DMS53 treated with DMSO at 0.1 percent for 48 hours (cell line): ENCODE results near the gene DOCK3.
"Not testable (repeated sequence)": the region's sequence is repeated elsewhere in the genome, so short reads cannot be mapped to it uniquely, and the experiment has no call there.

Source experiments
- DNase-seq: peaks from one replicate; lab custom pipeline; 2025; ENCODE audit not compliant: unreplicated experiment; lab: John Stamatoyannopoulos, UW

DOCK3 gene

DNA sequence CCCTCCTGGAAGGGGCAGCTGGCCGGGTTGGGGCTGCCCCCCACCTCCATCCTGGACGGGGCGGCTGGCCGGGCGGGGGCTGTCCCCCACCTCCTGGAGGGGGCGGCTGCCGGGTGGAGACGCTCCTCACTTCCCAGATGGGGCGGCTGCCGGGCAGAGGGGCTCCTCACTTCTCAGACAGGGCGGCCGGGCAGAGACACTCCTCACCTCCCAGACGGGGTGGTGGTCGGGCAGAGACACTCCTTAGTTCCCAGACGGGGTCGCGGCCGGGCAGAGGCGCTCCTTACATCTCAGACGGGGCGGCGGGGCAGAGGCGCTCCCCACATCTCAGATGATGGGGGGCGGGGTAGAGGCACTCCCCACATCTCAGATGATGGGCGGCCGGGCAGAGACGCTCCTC lies 129.1 kb downstream of the DOCK3 start:
- DNase-seq: not testable (repeated sequence)

DNA sequence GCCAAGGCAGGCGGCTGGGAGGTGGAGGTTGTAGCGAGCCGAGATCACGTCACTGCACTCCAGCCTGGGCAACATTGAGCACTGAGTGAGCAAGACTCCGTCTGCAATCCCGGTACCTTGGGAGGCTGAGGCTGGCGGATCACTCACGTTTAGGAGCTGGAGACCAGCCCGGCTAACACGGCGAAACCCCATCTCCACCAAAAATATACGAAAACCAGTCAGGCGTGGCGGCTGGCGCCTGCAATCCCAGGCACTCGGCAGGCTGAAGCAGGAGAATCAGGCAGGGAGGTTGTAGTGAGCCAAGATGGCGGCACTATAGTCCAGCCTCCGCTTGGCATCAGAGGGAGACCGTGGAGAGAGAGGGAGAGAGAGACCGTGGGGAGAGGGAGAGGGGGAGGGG lies 129.6 kb downstream of the DOCK3 start:
- DNase-seq: not testable (repeated sequence)

DNA sequence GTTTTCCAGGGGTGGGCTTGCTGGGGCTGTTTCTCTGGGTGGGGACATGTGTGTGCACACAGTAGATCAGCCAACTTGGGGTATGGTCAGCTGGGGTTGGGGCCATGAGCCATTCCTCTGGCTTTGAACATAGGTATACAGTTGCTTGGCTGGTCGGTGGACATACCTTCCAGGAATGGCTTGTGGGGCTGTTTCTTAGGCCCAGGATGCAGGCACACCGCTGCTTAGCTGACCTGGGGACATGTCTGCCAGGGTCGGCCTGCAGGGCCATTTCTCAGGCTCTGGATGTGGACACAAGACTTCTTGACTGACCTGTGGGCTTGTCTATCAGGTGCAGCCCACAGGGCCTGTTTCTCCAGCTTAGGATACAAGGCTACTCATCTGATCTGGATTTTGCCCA lies 130.6 kb downstream of the DOCK3 start:
- no peak for DNase-seq

DNA sequence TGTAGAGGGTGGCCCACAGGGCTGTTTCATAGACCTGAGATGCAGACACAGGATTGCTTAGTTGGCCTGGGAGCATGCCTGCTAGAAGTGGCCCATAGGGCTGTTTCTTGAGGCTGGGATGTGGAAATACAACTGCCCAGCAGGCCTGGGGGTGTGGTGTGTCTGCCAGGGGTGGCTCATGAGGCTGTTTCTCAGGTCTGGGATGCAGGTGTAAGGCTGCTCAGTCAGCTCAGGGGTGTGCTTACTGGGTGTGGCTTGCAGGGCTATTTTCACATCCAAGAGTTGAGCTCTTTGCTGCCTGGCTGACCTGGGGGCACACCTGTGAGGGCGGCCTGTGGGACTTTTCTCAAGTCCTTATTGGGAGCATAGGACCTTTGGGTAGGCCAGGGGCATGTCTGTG lies 131.3 kb downstream of the DOCK3 start:
- no peak for DNase-seq

DNA sequence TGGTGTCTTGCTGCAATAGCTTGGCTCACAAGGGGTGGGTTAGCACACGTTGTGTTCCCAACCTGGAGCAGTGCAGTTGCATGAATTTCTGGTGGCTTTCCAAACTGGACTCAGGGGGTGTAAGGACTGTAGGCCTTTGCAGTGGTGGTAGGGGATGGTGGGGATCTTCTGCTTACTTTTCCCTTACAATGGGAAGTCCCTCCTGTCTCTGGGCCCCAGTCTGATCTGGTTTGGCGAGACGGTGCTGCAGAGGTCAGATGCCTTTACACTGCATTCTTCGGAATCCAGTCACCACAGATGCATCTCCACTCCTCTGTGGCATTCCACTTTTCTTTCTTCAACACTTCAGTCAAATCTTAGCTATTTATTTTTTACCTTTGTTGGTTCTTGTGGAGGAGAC lies 132.1 kb downstream of the DOCK3 start:
- DNase-seq: no peak

DNA sequence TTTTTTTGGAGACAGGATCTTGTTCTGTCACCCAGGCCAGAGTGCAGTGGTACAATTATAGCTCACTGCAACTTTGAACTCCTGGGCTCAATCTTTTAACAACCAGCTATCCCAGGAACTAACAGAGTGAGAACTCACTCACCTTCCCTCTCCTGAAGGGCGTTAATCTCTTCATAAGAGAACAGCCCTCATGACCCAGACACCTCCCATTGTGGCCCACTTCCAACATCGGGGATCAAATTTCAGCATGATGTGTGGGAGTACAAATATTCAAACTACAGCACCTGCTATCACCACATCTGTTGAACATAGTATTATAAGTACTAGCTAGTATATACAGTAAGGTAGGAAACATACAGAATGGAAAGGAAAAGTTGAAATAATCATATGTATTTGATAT lies 132.5 kb downstream of the DOCK3 start:
- DNase-seq: peak; percentile 33

DNA sequence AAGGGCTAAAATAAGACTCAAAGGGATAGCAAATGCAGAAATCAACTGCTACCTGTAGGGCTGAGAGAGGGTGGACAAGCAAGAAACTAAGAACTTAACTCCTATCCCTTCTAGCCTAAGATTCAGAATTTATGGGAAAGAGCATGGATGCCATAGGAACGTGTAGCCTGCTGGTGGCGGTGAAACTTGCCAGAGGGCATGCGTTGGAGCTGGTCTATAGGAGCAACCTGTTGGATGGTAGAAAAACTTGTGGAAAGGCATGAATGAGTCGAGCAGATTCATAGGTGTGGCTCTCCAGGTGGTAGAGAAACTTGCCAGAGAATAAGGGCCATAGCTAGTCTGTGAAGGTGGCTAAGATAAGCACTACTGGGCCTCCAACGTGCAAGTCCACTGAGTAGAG lies 137.2 kb downstream of the DOCK3 start:
- no peak for DNase-seq

DNA sequence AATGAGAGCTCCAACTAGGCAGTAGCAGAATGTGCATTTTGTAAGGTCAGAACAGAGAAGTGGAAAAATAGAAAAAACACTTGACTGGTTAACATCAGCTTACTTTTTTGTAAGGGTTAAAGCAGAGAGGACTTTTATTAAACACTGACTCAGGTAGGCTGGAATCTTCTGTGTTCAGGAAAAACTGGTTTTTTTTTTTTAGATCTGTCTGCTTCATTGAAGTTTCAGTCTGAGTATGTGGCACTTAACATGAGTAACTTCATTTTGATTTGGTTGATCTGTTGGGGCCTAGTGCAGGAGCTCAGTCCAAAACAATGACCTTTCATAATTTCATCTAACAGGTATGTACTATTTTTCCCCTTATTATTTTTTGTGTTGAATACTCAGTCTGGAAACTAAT lies 141.1 kb downstream of the DOCK3 start:
- DNase-seq: no peak

DNA sequence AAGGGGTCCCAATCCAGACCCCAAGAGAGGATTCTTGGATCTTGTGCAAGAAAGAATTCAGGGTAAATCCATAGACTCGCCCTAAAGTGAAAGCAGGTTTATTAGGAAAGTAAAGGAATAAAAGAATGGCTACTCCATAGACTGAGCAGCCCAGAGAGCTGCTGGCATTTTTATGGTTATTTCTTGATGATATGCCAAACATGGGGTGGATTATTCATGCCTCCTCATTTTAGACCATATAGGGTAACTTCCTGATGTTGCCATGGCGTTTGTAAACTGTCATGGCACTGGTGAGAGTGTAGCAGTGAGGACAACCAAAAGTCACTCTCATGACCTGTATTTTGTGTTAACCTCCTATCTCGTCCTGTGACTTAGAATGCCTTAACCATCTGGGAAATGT lies 142.2 kb downstream of the DOCK3 start:
- DNase-seq: no peak

DNA sequence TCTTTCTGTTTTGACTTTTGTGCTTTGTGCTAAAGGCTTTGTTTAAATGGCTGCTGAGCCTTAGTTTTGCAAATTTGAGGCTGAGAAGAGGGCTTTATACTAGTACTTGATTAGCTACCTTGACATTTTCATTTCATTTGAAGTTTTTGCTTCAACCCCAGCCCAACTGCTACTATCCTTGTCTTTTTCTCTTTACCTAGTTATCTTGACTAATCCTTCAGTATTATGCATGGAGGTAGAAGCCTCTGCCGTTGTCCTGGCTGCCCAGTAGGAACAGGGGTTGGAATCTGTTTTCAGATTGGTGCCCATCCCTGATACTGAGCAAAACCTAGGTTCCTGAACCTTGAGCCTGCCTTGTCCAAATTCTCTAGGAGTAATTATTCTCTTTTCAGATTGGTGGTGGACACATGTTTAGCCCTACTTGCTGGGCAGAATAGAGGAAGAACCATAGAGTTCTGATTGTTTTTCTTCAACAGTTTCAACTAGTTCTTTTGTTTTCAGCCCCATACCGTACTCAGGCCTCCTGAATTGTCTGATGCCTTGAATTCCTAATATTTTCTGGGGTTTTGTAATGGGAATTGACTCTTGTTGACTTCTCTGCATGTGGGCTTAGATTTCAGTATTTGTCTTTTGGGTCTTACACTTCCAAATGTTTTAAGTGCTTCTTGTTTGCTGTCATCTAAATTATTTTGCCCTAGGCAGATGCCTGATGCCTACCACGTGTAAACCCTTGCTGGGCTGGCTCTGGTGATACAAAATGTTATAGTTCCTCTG lies 143.2 kb downstream of the DOCK3 start:
- no peak for DNase-seq

DNA sequence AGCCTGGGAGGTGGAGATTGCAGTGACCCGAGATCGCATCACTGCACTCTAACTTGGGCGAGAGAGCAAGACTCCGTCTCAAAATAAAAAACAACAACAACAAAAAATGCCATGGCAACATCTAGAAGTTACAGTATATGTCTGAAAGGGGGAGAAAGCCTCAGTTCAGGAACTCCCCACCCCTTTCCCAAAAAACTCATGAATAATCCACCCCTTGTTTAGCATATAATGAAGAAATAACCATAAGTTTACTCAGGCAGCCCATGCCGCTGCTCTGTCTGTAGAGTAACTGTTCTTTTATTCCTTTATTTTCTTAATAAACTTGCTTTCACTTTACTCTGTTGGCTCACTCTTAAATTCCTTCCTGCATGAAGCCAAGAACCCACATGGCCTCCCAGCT lies 145.2 kb downstream of the DOCK3 start:
- DNase-seq: no peak

DNA sequence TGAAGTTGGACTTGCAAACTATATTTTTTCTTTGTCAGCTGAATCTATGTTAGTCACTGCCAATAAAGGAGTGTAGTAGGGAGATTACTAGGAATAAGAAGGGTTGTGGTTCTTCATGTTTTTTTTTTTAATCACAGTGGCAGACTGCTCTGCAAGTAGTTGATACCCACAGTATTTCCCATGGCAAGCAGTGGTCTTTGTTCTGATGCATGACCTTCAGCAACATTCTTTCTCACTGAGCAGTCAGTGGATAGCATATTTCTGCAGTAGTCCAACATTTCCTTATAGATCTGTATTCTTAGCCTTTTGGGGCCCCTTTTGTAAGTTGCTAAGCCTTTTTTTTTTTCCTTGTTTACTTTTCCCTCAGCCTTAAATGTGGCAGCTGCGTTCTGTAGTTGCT lies 151.1 kb downstream of the DOCK3 start:
- DNase-seq: no peak

DNA sequence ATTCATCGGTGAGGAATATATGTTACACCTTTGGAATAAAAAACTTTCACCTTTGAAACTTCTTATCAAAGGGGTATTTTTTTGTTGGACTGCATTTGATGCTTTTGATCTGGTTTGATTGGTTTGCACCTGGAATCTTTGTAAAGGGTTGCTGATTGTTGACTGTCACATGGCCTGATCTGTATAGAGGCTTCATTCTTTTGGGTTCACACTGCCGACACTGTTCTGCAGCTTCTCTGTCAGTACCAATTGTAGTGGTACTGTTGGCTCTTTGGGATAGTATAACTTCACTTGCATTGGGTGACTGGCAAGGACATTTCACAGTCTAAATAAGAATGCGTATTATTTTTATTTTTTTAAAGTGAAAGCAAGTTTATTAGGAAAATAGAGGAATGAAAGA lies 155.7 kb downstream of the DOCK3 start:
- no peak for DNase-seq

DNA sequence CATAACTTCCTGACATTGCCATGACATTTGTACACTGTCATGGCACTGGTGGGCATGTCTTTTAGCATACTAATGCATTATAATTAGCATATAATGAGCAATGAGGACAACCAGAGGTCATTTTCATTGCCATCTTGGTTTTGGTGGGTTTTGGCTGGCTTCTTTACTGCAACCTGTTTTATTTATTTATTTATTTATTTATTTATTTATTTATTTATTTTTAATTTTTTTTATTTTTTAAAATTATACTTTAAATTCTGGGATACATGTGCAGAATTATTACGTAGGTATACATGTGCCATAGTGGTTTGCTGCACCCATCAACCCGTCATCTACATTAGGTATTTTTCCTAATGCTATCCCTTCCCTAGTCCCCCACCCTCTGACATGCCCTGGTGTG lies 156.3 kb downstream of the DOCK3 start:
- DNase-seq: not testable (repeated sequence)

DNA sequence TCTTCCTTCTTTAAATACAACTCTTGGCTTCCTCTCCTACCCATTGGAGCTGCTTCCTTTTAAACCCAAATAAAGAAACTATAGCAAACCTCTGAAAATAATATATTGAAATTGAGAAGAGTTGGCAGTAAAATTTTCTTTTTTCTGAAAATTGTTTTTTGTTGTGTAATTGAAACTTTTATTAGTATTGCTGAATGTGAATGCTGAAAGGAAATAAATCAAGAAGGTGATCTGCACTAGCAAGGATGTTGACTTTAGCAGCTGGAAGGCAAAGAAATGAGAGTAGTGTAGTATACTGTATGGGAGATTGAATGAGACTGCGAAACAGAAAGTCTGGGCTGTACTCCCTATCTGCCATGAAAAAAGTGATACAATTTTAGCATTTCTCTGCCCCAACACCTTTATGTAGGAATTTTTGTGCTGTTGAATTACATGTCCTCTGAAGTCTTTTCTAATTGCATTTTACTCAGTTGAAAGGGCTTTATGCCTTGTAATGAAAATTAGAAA lies 166.3 kb downstream of the DOCK3 start:
- DNase-seq: no peak

DNA sequence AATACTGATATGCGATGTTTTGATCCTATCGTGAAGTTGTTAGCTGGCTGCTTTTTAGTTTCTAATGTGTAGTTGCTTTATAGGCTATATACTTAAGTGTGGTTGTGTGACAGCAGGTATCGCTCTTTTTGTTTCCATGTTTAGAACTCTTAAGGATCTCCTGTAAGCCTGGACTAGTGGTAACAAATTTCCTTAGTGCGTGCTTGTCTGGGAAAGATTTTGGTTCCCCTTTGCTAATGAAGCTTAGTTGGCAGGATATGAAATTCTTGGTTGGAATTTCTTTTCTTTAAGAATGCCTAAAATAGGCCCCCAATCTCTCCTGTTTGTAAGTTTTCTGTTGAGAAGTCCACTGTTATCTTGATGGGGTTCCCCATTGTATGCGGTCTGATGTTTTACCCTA lies 173.6 kb downstream of the DOCK3 start:
- no peak for DNase-seq

DNA sequence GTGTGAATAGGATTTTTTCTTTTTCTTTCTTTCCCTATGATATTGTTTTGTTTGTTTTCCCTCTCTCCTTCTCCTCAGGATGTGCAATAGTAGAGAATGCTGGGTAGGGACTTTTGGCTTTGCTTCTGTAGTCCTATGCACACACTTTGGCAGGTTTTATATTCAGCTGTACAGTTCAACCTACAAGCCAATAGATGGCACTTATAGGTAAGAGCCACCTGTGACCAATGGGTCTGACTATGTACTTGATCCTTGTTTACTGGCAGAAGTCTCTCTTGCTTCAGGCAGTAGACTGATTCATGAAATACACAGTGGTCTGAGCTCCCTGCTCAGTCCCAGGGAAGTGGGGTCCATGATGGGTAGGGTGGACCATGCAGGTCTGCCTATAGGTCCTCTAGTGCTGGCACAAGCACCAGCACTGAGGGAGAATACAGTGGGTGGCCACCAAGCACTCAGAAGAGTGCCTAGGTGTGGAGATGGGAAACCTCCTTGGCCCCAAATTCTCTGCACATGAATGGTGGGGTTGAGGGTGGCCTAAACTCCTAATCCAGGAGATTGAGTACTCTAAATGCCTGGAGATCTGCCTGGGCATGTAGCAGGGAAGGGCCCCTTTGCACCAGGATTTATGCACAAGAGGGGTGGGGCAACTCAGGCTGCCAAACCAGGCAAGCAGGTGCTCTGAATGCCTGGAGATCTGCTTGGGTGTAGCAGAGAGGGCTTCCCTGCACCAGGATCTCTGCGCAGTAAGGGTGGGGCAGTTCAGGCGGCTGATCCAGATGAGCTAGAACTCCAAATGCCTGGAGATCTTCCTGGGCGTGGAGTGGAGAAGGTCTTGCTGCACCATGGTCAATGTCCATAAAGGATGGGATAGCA lies 176.1 kb downstream of the DOCK3 start:
- no peak for DNase-seq

DNA sequence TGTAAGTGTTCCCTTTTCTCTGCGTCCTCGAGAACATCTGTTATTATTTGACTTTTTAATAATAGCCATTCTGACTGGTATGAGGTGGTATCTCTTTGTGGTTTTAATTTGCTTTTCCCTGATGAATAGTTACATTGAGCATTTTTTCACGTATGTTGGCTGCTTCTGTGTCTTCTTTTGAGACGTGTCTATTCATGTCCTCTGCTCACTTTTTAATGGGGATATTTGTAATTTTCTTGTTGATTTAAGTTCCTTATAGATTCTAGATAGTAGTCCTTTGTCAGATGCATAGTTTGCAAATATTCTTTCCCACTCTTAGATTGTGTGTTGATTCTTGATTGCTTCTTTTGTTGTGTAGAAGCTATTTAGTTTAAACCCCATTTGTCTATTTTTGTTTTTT lies 179.2 kb downstream of the DOCK3 start:
- no peak for DNase-seq

DNA sequence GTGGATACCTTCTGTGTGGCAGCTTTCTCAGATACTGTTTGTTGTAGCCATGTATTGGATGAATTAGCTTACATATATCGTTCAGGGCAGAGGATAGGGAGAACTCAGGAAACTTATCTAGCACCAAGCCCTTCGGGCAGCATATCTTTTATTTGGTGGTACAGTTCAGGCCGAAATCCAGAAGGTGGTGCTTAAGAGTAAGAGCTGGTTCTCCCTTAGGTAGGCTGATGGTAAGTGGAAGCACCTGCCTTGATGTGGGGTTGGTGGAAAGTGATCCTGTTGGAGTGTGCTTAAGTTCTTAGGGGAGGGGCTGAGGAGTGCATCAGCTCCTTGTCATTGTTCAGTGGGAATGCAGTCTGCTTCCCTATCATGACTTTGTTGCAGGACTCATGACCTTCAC lies 187.5 kb downstream of the DOCK3 start:
- DNase-seq: no peak

DNA sequence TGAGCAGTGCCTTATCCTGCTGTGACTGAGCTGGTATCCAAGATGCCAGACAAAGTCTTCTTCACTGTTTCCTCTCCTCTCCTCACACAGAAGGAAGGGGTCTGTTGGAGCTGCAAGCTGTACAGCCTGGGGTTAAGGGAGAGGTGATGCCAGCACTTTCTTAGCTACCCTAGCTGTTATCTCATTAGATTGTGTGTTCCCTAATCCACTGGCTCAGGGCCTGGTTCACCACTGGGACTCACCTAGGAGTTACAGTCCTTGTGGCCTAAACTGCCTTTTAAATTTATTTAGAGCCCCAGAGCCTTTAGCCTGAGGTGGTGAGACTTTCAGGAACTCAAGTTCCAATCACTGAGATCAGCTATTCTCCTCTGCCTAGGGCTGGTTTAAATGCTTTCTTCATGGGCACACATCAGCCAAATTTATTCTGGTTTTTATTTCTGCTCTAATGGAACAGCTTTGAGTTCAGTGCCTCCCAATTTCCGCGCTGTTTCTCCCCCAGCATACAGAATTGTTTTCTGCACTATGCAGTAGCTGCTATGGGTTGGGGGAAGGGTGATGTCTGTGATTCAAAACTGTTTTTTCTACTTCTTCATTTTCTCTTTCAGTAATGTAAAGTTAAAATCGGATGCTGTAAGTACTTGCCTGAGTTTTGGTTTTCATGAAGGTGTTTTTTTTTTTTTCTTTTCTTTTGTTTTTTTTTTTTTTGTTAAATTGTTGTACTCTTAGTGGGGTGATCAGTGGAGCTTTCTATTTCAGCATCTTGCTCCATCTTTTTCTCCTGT lies 198.8 kb downstream of the DOCK3 start:
- DNase-seq: no peak

DNA sequence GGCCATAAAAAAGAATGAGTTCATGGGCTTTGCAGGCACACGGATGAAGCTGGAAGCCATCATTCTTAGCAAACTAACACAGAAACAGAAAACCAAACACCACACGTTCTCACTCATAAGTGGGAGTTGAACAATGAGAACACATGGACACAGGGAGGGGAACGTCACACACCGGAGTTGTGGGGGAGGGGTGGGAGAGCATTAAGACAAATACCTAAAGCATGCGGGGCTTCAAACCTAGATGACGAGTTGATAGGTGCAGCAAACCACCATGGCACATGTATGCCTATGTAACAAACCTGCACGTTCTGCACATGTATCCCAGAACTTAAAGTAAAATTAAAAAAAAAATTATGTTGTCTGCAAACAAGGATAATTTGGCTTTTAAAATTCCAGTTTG lies 200.1 kb downstream of the DOCK3 start:
- DNase-seq: not testable (repeated sequence)
